HEK293 (cell line): ENCODE measurements around the gene PCYOX1L.

Source experiments
- BCL11A ChIP-seq: fragments of 450-650 bp; formaldehyde crosslinking; IDR thresholded peaks from 2 replicates; pipeline ENCODE4 v1.5.1; 2016; ENCODE audit warnings: low read depth, missing biosample characterization, missing genetic modification characterization
- CTCF ChIP-seq: fragments of 450-650 bp; formaldehyde crosslinking; IDR thresholded peaks from 2 replicates; pipeline ENCODE4 v1.5.1; 2016; ENCODE audit warnings: missing biosample characterization, missing genetic modification characterization
- ZBTB1 ChIP-seq: fragments of 450-650 bp; formaldehyde crosslinking; IDR thresholded peaks from 2 replicates; pipeline ENCODE4 v1.5.1; 2016; ENCODE audit warnings: missing biosample characterization, missing genetic modification characterization
- ZBTB21 ChIP-seq: fragments of 450-650 bp; formaldehyde crosslinking; IDR thresholded peaks from 2 replicates; pipeline ENCODE4 v1.5.1; 2017; ENCODE audit warnings: missing biosample characterization, missing genetic modification characterization
- ZBTB8A ChIP-seq: fragments of 450-650 bp; formaldehyde crosslinking; IDR thresholded peaks from 2 replicates; pipeline ENCODE4 v1.5.1; 2016; ENCODE audit warnings: missing biosample characterization, missing genetic modification characterization
- ZNF146 ChIP-seq: fragments of 450-650 bp; formaldehyde crosslinking; IDR thresholded peaks from 2 replicates; pipeline ENCODE4 v1.5.1; 2016; ENCODE audit warnings: missing biosample characterization, missing genetic modification characterization
- ZNF274 ChIP-seq, 2 experiments: fragments of 200-500 bp in 1 of 2; fragments of 450-650 bp in 1 of 2; sonication (Bioruptor generic) in 1 of 2; formaldehyde crosslinking in 1 of 2; IDR thresholded peaks; 2 replicates each; pipeline versions ENCODE4 v1.5.1 to v1.6.1; 2014 to 2016; ENCODE audit warnings: borderline replicate concordance in 1 of 2, inconsistent platforms in 1 of 2, low read length in 1 of 2, missing biosample characterization in 1 of 2, missing genetic modification characterization in 1 of 2
- ZNF311 ChIP-seq: fragments of 450-650 bp; formaldehyde crosslinking; IDR thresholded peaks from 2 replicates; pipeline ENCODE4 v1.5.1; 2017; ENCODE audit warnings: missing biosample characterization, missing genetic modification characterization, borderline replicate concordance
- ZNF48 ChIP-seq: fragments of 450-650 bp; formaldehyde crosslinking; IDR thresholded peaks from 2 replicates; pipeline ENCODE4 v1.5.1; 2016; ENCODE audit warnings: missing biosample characterization, missing genetic modification characterization
- ZNF623 ChIP-seq: fragments of 450-650 bp; formaldehyde crosslinking; IDR thresholded peaks from 2 replicates; pipeline ENCODE4 v1.5.1; 2016; ENCODE audit warnings: missing biosample characterization, missing genetic modification characterization
- ZNF76 ChIP-seq: fragments of 450-650 bp; formaldehyde crosslinking; IDR thresholded peaks from 2 replicates; pipeline ENCODE4; 2016; ENCODE audit warnings: low read depth, missing biosample characterization, missing genetic modification characterization, borderline replicate concordance
- TF ChIP-seq, protein P1 (sequence below): fragments of 450-650 bp; formaldehyde crosslinking; IDR thresholded peaks from 2 replicates; pipeline ENCODE4 v1.5.1; 2016; ENCODE audit warnings: missing biosample characterization, missing genetic modification characterization

DNA sequence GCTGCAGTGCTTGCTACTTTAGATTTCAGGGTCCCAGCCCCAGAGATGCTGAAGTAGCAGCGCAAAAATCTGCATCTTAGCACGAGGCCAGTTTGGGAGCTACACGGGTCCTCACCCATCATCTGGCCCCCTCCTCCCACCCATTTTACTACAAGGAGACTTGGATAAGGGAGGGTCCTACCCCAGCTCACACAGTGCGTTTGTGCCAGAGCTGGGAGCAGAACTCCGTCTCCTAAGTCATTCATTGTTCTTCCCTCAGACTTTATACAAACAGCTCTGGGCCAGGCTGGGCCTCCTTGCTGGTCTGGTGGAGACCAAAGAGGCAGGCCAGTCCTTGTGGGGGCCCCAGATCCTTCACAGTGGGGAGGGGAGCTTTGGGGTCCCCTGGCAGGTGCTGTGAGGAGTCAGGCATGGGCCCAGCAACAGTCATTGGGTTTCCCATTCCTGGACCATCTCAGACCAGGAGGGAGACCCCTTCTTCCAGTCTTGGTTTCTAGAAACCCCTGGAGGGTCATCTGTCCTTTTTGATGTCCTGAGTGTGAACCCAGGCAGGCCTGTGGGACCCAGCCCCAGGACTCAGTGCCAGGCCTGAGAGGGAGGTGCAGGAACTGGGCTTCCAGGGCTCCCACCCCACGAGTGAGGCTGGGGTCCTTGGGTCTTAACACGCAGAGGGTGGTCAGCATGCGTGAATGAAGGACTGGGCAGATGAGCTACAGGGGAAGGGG, 23.6 kb downstream of the PCYOX1L start:
- no peak for TF ChIP-seq ZNF48 (tag by site-specific recombination)
- TF ChIP-seq ZBTB21 (tag by site-specific recombination) = no peak
- TF ChIP-seq, protein P1, sequence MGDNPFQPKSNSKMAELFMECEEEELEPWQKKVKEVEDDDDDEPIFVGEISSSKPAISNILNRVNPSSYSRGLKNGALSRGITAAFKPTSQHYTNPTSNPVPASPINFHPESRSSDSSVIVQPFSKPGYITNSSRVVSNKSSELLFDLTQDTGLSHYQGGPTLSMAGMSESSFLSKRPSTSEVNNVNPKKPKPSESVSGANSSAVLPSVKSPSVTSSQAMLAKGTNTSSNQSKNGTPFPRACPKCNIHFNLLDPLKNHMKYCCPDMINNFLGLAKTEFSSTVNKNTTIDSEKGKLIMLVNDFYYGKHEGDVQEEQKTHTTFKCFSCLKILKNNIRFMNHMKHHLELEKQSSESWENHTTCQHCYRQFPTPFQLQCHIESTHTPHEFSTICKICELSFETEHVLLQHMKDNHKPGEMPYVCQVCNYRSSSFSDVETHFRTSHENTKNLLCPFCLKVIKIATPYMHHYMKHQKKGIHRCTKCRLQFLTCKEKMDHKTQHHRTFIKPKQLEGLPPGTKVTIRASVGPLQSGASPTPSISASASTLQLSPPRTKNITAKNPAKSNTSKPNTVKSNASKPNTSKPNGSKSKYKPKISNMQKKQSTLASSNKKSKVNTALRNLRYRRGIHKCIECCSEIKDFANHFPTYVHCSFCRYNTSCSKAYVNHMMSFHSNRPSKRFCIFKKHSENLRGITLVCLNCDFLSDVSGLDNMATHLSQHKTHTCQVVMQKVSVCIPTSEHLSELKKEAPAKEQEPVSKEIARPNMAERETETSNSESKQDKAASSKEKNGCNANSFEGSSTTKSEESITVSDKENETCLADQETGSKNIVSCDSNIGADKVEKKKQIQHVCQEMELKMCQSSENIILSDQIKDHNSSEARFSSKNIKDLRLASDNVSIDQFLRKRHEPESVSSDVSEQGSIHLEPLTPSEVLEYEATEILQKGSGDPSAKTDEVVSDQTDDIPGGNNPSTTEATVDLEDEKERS = no peak
- no peak for TF ChIP-seq ZNF311
- no peak for TF ChIP-seq CTCF (tag by site-specific recombination)
- no peak for TF ChIP-seq ZNF146 (tag by site-specific recombination)
- TF ChIP-seq ZNF76 = no peak
- no peak for TF ChIP-seq BCL11A (tag by site-specific recombination)
- no peak for TF ChIP-seq ZBTB8A
- no peak for TF ChIP-seq ZBTB1 (tag by site-specific recombination)
- no peak for TF ChIP-seq ZNF274 (IDR thresholded peaks at IDR 0.05; ENCODE audit: low read length)
- no peak for TF ChIP-seq ZNF274 (tag by site-specific recombination; IDR thresholded peaks at IDR 0.05; ENCODE audit: borderline replicate concordance)
- no peak for TF ChIP-seq ZNF623 (tag by site-specific recombination)
